ENCODE results near the gene ZNF384. TPM values are rescaled to one million over a fixed set of nuclear protein-coding genes. Genes with fewer than 3 reads are reported as not detected.
A peak's percentile ranks its signal among the peaks of the same experiment; 100 is the strongest.

Gene ZNF384
- total RNA-seq, 1 donor from 2014 or later, result 9.5 TPM

GRCh38 chr12:6699259-6699988 is 10.2 kb upstream of the ZNF384 start:
- no peak for DNase-seq (ENCODE audit: low read depth, low spot score)

DNA sequence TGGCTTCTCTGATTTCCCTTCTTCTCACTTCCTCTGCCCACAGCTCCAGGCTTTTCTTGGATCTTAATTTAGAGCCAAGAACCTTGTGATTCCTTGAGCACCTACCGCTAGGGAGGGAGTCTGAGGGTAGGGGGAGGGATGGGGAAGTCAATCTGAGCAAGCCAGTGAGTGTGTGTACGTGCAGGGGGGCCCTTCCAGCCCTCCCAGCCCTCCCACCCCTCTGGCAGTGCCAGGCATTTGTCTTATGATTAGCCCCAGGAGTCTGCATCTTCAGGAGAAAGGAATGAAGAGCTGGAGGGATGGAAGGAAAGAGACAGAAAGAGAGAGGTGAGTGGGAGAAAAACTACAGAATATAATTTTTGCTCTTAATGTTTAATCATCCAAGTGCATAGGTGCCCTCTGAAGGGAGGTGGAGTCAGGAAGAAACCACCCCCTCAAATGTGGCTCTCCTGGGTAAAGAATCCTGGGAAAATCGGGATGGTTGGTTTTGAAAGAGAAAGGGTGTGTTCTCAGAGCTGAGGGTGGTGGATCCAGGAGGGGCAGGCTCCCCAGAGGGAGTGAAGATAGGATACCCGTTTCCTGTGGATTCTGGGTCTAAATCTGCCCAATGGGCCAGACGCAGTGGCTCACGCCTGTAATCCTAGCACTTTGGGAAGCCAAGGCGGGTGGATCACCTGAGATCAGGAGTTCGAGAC is 9.3 kb upstream of the ZNF384 start:
- no peak for DNase-seq (ENCODE audit: low read depth, low spot score)

DNA sequence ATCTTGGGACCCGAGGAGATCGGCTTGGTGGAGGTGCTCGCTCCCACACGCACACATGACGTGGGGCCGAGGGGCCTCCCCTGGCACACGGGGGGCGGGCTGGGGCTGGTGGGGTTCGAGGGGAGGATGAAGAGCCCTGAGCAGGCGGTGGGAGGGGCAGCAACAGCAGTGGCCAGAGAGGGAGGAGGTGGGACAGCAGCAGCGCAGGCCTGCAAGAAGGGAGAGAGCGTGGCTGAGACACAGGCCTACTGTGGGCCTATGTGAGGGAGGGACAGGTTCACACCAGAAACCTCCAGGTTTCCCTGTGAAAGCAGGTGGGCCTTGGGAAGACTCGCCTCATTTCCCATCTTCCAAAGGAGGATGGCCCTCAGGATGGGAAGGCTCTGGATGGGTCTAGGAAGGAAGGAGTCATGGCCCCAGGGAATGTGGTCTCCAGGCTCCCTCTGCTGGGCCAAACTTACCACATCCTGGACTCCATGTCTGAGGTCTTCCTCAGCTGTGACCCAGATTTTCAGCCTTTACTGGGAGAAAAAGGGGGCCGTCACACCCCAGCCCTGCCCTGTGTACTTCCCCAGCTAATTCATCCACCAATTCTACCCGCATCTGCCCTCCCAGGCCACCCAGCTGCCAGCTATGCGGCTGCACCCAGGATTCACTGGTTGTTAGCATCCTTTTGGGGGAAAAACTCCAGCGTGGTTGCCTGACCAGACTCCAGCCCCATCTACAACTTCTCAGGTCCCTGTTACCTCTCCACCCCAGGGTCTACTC is 8.6 kb upstream of the ZNF384 start:
- DNase-seq (ENCODE audit: low read depth, low spot score), result no peak

DNA sequence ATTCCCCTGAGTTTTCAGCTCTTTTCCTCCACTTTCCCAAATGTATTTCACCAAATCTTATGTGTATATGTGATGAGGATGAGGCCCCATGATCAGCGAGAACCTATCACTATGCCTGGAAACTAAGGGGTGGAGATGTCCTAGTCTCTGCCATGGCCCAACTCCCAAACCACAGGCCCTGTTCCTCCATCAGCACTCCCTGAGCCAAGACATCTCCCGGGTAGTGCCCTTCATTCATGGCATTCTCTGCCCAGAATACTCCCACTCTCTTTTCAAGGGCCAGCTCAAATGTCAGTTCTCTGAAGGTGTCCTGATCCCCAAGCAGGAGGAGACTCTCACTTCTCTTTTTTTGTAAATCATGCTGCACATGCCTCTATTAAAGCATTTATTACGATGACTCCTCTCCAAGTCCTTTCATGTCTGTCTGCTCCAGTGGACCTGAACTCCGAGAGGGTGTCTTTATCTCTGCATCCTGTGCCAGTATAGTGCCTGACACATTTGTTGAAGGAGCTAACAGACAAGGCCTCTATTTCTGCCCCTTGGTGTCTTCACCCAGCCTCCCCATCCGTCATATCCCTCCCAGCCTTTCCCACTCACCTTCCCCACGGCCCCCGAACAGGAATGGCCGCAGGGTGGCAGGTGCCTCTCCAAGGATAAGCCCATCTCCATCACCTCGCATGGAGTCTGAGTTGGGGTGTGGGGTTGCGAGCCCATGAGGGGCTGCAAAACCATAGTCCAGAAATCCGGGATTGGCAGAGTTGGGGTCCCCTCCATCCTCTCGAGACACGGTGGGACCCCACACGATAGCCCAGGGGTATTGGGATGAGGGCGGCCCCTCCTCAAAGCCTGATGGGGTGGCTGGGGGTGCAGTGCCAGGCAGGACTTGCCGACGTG is 7.8 kb upstream of the ZNF384 start:
- no peak for DNase-seq (ENCODE audit: low read depth, low spot score)

DNA sequence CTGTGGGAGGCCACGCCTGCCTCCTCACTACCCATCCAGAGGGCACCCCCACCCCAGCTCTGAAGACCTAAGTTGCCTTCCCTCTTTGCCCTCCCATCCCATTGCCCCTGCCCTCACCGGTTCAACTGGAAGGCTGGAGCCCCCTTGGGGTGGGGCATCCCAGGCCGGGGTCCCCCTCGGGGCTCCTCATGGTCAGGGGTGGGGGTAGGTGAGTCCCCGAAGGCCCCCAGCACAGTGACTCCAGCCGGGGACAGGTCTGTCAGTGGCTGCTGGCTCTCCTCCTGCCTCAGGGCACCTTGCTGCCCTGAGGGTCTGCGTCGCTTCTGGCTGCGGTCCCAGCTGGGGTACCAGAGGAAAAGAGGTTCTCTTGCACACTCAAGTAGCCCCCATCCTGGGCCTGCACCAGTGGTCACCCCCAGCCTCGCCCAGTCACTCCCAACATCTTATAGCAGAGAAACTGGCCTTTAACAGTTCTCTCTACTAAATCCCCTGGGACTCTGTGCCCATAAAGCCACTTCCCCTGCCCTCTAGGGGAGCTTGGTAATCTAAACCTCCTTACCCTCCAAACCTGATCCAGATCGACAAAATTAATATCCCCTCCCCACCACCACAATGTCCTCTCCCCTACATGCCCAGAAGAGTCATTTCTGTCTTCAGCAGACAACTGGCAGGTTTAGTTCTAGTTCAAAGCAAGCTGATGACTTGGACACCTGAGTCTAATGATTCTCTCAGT is 6.3 kb upstream of the ZNF384 start:
- no peak for DNase-seq (ENCODE audit: low read depth, low spot score)

DNA sequence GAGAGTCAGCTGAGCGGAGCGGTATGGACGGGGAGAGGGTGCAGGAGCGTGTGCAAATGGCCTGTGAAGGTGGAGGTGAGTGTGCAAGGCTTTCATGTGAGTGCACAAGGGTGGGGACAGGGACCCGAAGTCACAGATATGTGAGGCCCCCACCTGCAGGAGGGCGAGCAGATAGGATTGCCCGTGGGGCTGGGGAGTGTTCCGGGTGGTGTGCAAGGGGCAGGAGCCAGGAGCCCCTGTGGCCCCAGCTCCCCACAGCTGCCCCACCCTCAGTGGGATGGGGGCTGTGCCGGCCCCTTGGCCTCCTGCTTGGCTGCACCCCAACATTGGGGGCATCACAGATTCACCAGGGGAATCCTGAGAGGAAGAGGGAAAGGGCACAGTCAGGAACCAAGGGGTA is 5.5 kb upstream of the ZNF384 start:
- DNase-seq (ENCODE audit: low read depth, low spot score), result no peak

DNA sequence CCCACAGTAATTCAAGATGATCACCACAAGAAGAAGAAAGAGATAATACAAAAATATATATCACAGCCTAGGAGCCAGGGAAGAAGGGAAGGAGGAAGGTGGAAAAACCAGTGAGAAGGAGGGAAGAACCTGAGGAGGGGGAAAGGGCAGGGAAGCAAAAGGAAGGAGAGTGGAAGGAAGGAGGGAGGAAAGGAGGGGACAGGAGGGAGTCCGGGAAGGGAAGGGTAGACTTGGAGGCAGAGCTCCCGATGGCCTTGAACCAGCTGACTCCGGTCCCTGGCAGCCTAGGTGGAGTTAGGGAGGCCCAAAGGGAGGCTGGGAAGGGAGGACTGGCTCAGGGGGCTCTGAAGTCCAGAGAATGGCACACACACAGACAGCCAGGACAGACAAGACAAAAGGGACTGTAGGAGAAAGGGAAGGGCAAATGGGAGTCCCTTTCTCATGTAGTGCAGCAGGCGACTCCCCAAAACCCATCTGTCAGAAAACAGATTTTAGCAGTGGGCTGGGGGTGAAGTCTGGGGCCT is 4.7 kb upstream of the ZNF384 start:
- no peak for DNase-seq (ENCODE audit: low read depth, low spot score)

DNA sequence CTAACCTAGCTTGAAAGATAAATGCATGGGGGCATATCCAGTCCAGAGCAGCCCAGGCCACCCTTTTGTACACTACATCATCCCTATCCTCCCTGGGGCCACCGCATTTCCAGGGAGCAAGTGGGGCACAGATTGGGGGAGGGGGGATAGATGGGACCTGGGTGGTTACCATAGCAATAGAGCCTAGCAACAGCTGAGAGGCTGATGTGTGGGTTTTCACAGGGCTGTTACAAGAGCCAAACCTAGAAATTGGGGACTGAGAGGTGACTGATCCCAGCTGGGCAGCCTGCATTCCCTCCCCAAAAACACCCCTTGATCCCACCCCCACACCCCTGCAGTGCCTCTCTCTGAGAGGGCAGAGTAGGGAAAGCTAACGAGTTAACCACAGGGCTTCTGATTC is 3.7 kb upstream of the ZNF384 start:
- no peak for DNase-seq (ENCODE audit: low read depth, low spot score)

DNA sequence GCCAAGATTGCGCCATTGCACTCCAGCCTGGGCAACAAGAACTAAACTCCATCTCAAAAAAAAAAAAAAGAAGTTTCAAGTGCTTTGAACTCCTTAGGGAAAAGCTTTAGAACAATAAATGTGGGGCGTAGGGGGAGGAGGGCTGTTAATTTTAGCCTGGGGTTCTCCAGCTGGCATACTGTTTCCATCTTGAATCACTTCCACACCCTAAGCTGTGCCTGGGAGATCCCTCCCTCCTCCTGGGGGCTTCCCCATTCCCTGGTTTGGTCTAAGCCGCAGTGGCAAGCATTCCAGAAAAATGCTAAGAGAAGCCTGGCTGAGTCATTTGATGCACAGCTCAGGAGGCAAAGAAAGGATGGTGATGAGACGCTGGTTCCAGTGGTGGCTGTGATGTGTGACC is 2.3 kb upstream of the ZNF384 start:
- DNase-seq (ENCODE audit: low read depth, low spot score), result no peak

DNA sequence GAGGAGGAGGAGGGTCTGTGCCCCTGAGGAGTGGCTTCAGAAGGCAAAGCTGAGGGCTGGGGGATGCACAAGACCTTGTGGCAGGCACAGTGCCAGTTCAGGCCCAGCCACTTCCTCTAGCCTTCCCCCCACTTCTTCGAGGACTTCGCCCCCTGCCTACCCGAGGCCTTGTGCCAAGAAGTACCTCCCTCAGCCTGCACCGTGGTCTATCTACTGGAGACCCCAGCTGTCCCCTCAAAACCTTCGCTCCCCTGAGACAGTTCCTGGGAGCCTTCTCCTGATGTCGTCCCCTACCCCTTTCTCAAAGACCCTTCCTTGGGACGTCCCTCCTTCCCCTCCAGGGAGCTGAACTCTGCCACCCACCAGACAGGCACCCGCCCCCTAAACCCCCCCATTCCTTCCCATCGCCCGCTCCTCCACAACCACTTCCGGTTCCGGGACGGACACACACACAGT is 604 bp downstream of the ZNF384 start:
- no peak for DNase-seq (ENCODE audit: low read depth, low spot score)

GRCh38 chr12:6685814-6686213 is 3.4 kb downstream of the ZNF384 start:
- no peak for DNase-seq (ENCODE audit: low read depth, low spot score)

- no peak for DNase-seq (ENCODE audit: low read depth, low spot score)
These were observed 4.6 kb downstream of the ZNF384 start for GRCh38 chr12:6684609-6685008.

GRCh38 chr12:6676962-6677361 is 12.2 kb downstream of the ZNF384 start:
- DNase-seq (ENCODE audit: low read depth, low spot score), result no peak

DNA sequence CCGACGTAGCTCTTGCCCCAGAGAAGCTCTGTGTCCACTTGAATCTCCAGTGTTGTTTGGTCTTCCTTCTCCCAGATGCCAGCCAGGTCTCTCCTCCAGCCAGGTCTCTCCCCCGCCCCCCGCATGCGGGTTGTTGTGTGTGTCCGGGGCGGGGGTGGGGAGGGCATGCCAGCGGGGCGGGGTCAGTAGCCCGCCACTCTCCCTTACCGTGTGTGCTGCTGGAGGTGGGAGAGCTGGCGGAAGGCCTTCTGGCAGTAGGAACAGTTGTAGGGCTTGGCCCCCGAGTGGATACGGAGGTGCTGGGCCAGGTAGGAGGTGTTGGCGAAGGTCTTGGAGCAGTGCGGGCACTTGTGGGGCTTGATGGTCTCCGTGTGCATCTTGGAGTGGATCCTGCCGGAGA is 17.0 kb downstream of the ZNF384 start:
- DNase-seq (ENCODE audit: low read depth, low spot score), result no peak

GRCh38 chr12:6667559-6668210 is 21.5 kb downstream of the ZNF384 start:
- DNase-seq (ENCODE audit: low read depth, low spot score), result no peak

DNA sequence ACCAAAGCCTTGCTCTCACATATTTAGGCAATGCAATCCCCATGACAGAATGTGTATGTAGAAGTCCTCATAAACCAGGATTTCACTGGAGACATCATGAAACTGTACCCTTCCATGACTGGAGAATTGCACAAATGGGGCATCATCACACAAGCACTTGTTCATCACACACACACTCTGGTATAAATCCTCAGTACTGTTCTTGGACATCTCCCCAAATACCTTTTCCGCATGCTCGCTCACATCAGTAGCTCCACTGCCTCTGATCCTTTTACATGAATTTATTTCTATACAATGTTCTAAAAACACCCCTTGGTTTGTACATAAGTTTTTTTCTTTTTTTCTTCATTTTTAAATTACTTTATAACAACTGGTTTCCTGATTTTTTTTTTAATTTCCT is 23.0 kb downstream of the ZNF384 start:
- no peak for DNase-seq (ENCODE audit: low read depth, low spot score)

GRCh38 chr12:6664902-6665301 is 24.3 kb downstream of the ZNF384 start:
- DNase-seq (ENCODE audit: low read depth, low spot score), result no peak

DNA sequence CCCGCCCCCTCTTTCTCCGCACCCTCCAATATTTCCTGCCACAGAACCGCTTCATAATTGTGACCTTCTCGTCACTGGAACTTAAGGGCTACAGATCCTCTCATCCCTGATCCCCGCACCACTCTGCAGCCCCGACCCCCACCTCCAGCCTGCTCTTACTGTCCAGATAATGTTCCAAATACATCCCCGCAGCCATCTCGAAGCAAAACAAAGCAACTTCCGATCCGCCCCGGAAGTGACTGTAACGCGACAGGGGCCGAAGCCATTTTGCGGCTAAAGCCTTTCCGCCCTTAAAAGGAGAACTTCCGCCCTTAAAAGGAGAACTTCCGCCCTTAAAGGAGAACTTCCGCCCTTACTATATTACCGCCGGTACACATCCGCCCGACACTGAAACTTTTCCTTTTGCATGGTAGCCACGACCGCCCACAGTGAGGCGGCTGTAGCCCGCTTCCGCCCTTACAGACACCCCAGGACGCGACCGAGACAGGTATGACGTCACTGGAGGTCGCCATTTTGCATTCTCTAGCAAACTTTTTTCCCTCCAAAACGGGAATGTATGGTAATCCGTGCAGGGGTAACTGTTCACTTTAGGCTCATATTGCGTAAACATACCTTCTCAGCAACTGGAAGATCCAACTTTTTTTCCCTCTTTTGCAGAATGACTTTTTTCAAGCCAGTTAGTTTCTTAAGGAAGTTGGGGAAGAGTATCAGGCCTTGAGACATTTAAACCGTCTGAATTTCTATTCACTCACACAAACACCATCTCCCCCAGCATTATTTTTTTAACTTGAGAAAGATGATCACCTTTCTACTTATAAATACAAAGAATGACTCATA is 26.1 kb downstream of the ZNF384 start, which contains the start of gene ING4:
ING4 (minus strand) TSS at position 214 of the 837 bp plus-strand sequence; CDS start at position 196, 18 bp downstream.
- peak; percentile 98 for DNase-seq (ENCODE audit: low read depth, low spot score)

- no peak for DNase-seq (ENCODE audit: low read depth, low spot score)
These were observed 26.6 kb downstream of the ZNF384 start for GRCh38 chr12:6662602-6662905.
